A673 (cell line): ENCODE data around the gene YWHAQ. TPM values are rescaled to one million over a fixed set of nuclear protein-coding genes. Genes with fewer than 3 reads are reported as not detected.
A peak's percentile ranks its signal among the peaks of the same experiment; 100 is the strongest.

Experiments
- BruUV-seq: library from RNA; stranded (reverse); fragments of 400-500 nt; replicated peaks from 2 replicates; lab custom pipeline; 2021; lab: Mats Ljungman, UMichigan
- CTCF ChIA-PET: fragments of 300-600 bp; sonication (Branson Sonifier 250); formaldehyde crosslinking; loops from one replicate; lab custom pipeline; 2022; ENCODE audit warnings: antibody characterized with exemption; lab: Charles Lee
- POLR2A ChIA-PET: fragments of 300-600 bp; sonication (Branson Sonifier 250); formaldehyde crosslinking; loops from one replicate; lab custom pipeline; 2022; ENCODE audit warnings: antibody characterized with exemption; ENCODE audit not compliant: low non-redundant PET; lab: Charles Lee
- DNase-seq: peaks from one replicate; pipeline ENCODE4 v3.0.0-alpha.2; 2015; ENCODE audit warnings: low spot score
- H3K27ac ChIP-seq: fragments of 200-600 bp; sonication (generic); 2 replicates; pipeline ENCODE4 v1.5.1; 2016; ENCODE audit warnings: mixed run types, low read depth, mild to moderate bottlenecking, mixed read lengths, antibody characterized with exemption, low read length; ENCODE audit not compliant: poor library complexity, severe bottlenecking
- H3K27me3 ChIP-seq: fragments of 200-600 bp; sonication (generic); replicated peaks from 2 replicates; pipeline ENCODE4 v1.6.1; 2017; ENCODE audit warnings: mixed run types, low read depth, mild to moderate bottlenecking, mixed read lengths, antibody characterized with exemption, low read length; ENCODE audit not compliant: insufficient read depth, poor library complexity
- H3K36me3 ChIP-seq: fragments of 200-600 bp; sonication (generic); 2 replicates; pipeline ENCODE4 v1.6.1; 2016; ENCODE audit warnings: mixed run types, mild to moderate bottlenecking, mixed read lengths, antibody characterized with exemption, low read length; ENCODE audit not compliant: insufficient read depth, poor library complexity, severe bottlenecking
- H3K4me1 ChIP-seq: fragments of 200-600 bp; sonication (generic); 2 replicates; pipeline ENCODE4 v1.6.1; 2017; ENCODE audit warnings: mixed run types, mild to moderate bottlenecking, mixed read lengths, antibody characterized with exemption, low read length; ENCODE audit not compliant: insufficient read depth, poor library complexity, severe bottlenecking
- H3K4me3 ChIP-seq: fragments of 200-600 bp; sonication (generic); 2 replicates; pipeline ENCODE4 v1.5.1; 2016; ENCODE audit warnings: low read depth, mixed run types, mild to moderate bottlenecking, mixed read lengths, low read length; ENCODE audit not compliant: poor library complexity, severe bottlenecking
- H3K9me3 ChIP-seq: fragments of 200-600 bp; sonication (generic); 2 replicates; pipeline ENCODE4 v1.6.1; 2016; ENCODE audit warnings: mixed run types, low read depth, mild to moderate bottlenecking, mixed read lengths, antibody characterized with exemption, low read length; ENCODE audit not compliant: poor library complexity, severe bottlenecking
- CTCF ChIP-seq: fragments of 300-800, 200-600 bp; sonication (generic); conservative IDR thresholded peaks from 2 replicates; pipeline ENCODE4 v1.5.1; 2017; ENCODE audit warnings: low read depth, mild to moderate bottlenecking, antibody characterized with exemption, low read length, moderate library complexity, mixed read lengths
- EZH2 ChIP-seq: fragments of 200-600 bp; sonication (generic); IDR thresholded peaks from 2 replicates; pipeline ENCODE4 v1.6.1; 2017; ENCODE audit warnings: borderline replicate concordance, low read depth, mild to moderate bottlenecking, mixed read lengths, antibody characterized with exemption, low read length; ENCODE audit not compliant: poor library complexity, severe bottlenecking
- intact Hi-C: fragments of 100-400 bp; cut with micrococcal nuclease; formaldehyde crosslinking; loops from one replicate; pipeline ENCODE4 v1.10.0; 2022; ENCODE audit not compliant: unreplicated experiment
- total RNA-seq: library from RNA; stranded (reverse); gene quantifications from 2 replicates; pipeline ENCODE4 v1.2.3, GENCODE V29; 2021

The YWHAQ gene
- total RNA-seq, 1 experiment from 2014 or later: 533 TPM

GRCh38 chr2:9565436-9566153 lies 65.2 kb downstream of the YWHAQ start:
- intact Hi-C loops: no loop called here
- DNase-seq: peak; percentile 26
- H3K36me3 ChIP-seq: no peaks in the 10 kb centered on the region
- no TSS peak for BruUV-seq
- ChIA-PET CTCF (no interaction called here), POLR2A (no interaction called here)
- no peak overlapping the region for H3K27ac ChIP-seq
- H3K4me1 ChIP-seq: no peaks in the 10 kb centered on the region
- no peak for TF ChIP-seq CTCF
- no peak for TF ChIP-seq EZH2
- no peaks in the 10 kb centered on the region for H3K27me3 ChIP-seq
- H3K9me3 ChIP-seq: no peaks in the 10 kb centered on the region
- no peak overlapping the region for H3K4me3 ChIP-seq

- no peak overlapping the region for H3K27ac ChIP-seq
- POLR2A ChIA-PET: no interaction called here
- CTCF ChIA-PET: no interaction called here
- no TSS peak for BruUV-seq
- no peaks in the 10 kb centered on the region for H3K27me3 ChIP-seq
- H3K4me1 ChIP-seq: peaks cover 5% of the 10 kb centered on the region
- TF ChIP-seq EZH2 (no peak), CTCF (no peak)
- intact Hi-C loops: no loop called here
- no peaks in the 10 kb centered on the region for H3K9me3 ChIP-seq
- no peak overlapping the region for H3K4me3 ChIP-seq
- DNase-seq: no peak
- no peaks in the 10 kb centered on the region for H3K36me3 ChIP-seq
These were observed 70.2 kb downstream of the YWHAQ start for GRCh38 chr2:9560628-9561027.

GRCh38 chr2:9558948-9559381 lies 71.8 kb downstream of the YWHAQ start:
- no peak overlapping the region for H3K4me3 ChIP-seq
- ChIA-PET POLR2A (no interaction called here), CTCF (no interaction called here)
- H3K27ac ChIP-seq: peak overlapping the region; percentile 43
- H3K9me3 ChIP-seq: no peaks in the 10 kb centered on the region
- H3K27me3 ChIP-seq: no peaks in the 10 kb centered on the region
- H3K36me3 ChIP-seq: no peaks in the 10 kb centered on the region
- DNase-seq: no peak
- no TSS peak for BruUV-seq
- peaks cover 6% of the 10 kb centered on the region for H3K4me1 ChIP-seq
- TF ChIP-seq EZH2 (no peak), CTCF (no peak)
- intact Hi-C loops: no loop called here
